Measurements from ENCODE around the gene TNRC6C.

TNRC6C gene

GRCh38 chr17:78107976-78108725 lies 149.6 kb downstream of the TNRC6C start:
- ChIA-PET POLR2A (no interaction called here), CTCF (interaction anchor here (1.0 to 1.9 kb wide), 4 partner anchors 17 to 32 kb away, joined by 5 to 14 read pairs (median 7); no protein-coding TSS in a partner anchor)
- TF ChIP-seq KLF1 (tag by site-specific recombination; IDR thresholded peaks at IDR 0.05) (no peak), INSM2 (tag by site-specific recombination; IDR thresholded peaks at IDR 0.05) (no peak), ZNF169 (tag by site-specific recombination; IDR thresholded peaks at IDR 0.05) (no peak), YY1 (tag by site-specific recombination; IDR thresholded peaks at IDR 0.05) (no peak), ZNF404 (tag by site-specific recombination; IDR thresholded peaks at IDR 0.05) (no peak), ZNF521 (tag by site-specific recombination; IDR thresholded peaks at IDR 0.05) (no peak), SALL2 (tag by site-specific recombination; IDR thresholded peaks at IDR 0.05; ENCODE audit: borderline replicate concordance) (no peak)
- TF ChIP-seq, protein P1, sequence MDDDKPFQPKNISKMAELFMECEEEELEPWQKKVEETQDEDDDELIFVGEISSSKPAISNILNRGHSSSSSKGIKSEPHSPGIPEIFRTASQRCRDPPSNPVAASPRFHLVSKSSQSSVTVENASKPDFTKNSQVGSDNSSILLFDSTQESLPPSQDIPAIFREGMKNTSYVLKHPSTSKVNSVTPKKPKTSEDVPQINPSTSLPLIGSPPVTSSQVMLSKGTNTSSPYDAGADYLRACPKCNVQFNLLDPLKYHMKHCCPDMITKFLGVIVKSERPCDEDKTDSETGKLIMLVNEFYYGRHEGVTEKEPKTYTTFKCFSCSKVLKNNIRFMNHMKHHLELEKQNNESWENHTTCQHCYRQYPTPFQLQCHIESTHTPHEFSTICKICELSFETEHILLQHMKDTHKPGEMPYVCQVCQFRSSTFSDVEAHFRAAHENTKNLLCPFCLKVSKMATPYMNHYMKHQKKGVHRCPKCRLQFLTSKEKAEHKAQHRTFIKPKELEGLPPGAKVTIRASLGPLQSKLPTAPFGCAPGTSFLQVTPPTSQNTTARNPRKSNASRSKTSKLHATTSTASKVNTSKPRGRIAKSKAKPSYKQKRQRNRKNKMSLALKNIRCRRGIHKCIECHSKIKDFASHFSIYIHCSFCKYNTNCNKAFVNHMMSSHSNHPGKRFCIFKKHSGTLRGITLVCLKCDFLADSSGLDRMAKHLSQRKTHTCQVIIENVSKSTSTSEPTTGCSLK (tag by site-specific recombination; IDR thresholded peaks at IDR 0.05): no peak
- TF ChIP-seq, protein P2, sequence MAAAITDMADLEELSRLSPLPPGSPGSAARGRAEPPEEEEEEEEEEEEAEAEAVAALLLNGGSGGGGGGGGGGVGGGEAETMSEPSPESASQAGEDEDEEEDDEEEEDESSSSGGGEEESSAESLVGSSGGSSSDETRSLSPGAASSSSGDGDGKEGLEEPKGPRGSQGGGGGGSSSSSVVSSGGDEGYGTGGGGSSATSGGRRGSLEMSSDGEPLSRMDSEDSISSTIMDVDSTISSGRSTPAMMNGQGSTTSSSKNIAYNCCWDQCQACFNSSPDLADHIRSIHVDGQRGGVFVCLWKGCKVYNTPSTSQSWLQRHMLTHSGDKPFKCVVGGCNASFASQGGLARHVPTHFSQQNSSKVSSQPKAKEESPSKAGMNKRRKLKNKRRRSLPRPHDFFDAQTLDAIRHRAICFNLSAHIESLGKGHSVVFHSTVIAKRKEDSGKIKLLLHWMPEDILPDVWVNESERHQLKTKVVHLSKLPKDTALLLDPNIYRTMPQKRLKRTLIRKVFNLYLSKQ (tag by site-specific recombination; IDR thresholded peaks at IDR 0.05; ENCODE audit: borderline replicate concordance): no peak
- TF ChIP-seq, protein P3, sequence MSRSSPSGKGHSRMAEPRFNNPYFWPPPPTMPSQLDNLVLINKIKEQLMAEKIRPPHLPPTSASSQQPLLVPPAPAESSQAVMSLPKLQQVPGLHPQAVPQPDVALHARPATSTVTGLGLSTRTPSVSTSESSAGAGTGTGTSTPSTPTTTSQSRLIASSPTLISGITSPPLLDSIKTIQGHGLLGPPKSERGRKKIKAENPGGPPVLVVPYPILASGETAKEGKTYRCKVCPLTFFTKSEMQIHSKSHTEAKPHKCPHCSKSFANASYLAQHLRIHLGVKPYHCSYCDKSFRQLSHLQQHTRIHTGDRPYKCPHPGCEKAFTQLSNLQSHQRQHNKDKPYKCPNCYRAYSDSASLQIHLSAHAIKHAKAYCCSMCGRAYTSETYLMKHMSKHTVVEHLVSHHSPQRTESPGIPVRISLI (tag by site-specific recombination; IDR thresholded peaks at IDR 0.05): no peak
- H3K36me3 ChIP-seq (ENCODE audit: control insufficient read depth in 2 of 2, insufficient read depth in 1 of 2, low read length in 2 of 2): peaks cover 3 to 17% of the 10 kb centered on the region in 2 experiments; a peak in 2 of 3 replicates
- no peak overlapping the region for H3K4me3 ChIP-seq (ENCODE audit: low read depth, low read length)
- H3K9me3 ChIP-seq (ENCODE audit: control insufficient read depth, insufficient read depth, low read depth, low read length): no peaks in the 10 kb centered on the region
- H3K4me1 ChIP-seq (ENCODE audit: control insufficient read depth, insufficient read depth, low read length): no peaks in the 10 kb centered on the region; the same call in 1 of the 2 replicates
- no peak overlapping the region for H3K27ac ChIP-seq (ENCODE audit: extremely low read depth, low read depth, low read length)

- TF ChIP-seq ZNF394 (tag by site-specific recombination; IDR thresholded peaks at IDR 0.05; ENCODE audit: borderline replicate concordance): no peak
- no peak for TF ChIP-seq IKZF3 (tag by site-specific recombination; IDR thresholded peaks at IDR 0.05)
- no peak for TF ChIP-seq HOXA7 (CRISPR knock-in tag; IDR thresholded peaks at IDR 0.05; ENCODE audit: borderline replicate concordance)
- H3K27ac ChIP-seq (ENCODE audit: extremely low read depth, low read depth, low read length): no peak overlapping the region
Observed at GRCh38 chr17:78108726-78109488, 150.4 kb downstream of the TNRC6C start.

More at GRCh38 chr17:78108726-78109488, 150.4 kb downstream of the TNRC6C start:
- ChIA-PET POLR2A (no interaction called here), CTCF (interaction anchor here (1.1 to 1.9 kb wide), 4 partner anchors 24 to 142 kb away, joined by 5 to 14 read pairs (median 6); no protein-coding TSS in a partner anchor)
- Histone ChIP-seq H3K9me3 (ENCODE audit: control insufficient read depth, insufficient read depth, low read depth, low read length) (no peaks in the 10 kb centered on the region), H3K4me3 (ENCODE audit: low read depth, low read length) (no peak overlapping the region), H3K36me3 (ENCODE audit: control insufficient read depth in 2 of 2, insufficient read depth in 1 of 2, low read length in 2 of 2) (peaks cover 3 to 9% of the 10 kb centered on the region in 2 experiments; a peak in 2 of 3 replicates), H3K4me1 (ENCODE audit: control insufficient read depth, insufficient read depth, low read length) (no peaks in the 10 kb centered on the region; the same call in 1 of the 2 replicates)

Measured in HEK293 (cell line).